Left renal pelvis (tissue), 4 donors: ENCODE data around the gene SNRNP70. TPM values are rescaled to one million over a fixed set of nuclear protein-coding genes. Genes with fewer than 3 reads are reported as not detected.

Experiments
- DNase-seq, 4 donors: peaks; one replicate each; pipeline ENCODE4 v3.0.0-alpha.2; 2013; ENCODE audit warnings: low read depth in 4 of 4, low spot score in 3 of 4
- polyA plus RNA-seq, 4 donors: library from polyadenylated mRNA; unstranded; fragments of 120-200 nt; gene quantifications; one replicate each; pipeline ENCODE4 v1.2.1, GENCODE V29; 2013; ENCODE audit not compliant: insufficient read length in 4 of 4

SNRNP70 gene
- polyA plus RNA-seq, 4 donors = 254 to 427 (median 319) TPM

- no peak for DNase-seq
Observed at GRCh38 chr19:49097453-49098288, 12.4 kb downstream of the SNRNP70 start.

GRCh38 chr19:49098795-49099194, 13.5 kb downstream of the SNRNP70 start:
- DNase-seq = no peak

GRCh38 chr19:49101160-49101559, 15.9 kb downstream of the SNRNP70 start:
- no peak for DNase-seq

- DNase-seq = no peak
Observed at GRCh38 chr19:49102303-49102702, 17.1 kb downstream of the SNRNP70 start.

- DNase-seq = no peak
Observed at GRCh38 chr19:49103331-49104085, 18.3 kb downstream of the SNRNP70 start.

- no peak for DNase-seq
Observed at GRCh38 chr19:49104229-49104864, 19.1 kb downstream of the SNRNP70 start.

- no peak for DNase-seq
Observed at GRCh38 chr19:49106648-49107135, 21.4 kb downstream of the SNRNP70 start.

- no peak for DNase-seq
Observed at GRCh38 chr19:49107625-49108459, 22.6 kb downstream of the SNRNP70 start.

- DNase-seq = no peak
Observed at GRCh38 chr19:49109051-49109450, 23.8 kb downstream of the SNRNP70 start.

GRCh38 chr19:49109569-49110233, 24.4 kb downstream of the SNRNP70 start:
- DNase-seq = no peak

GRCh38 chr19:49110567-49110966, 25.3 kb downstream of the SNRNP70 start:
- no peak for DNase-seq

- no peak for DNase-seq
Observed at GRCh38 chr19:49111218-49111998, 26.2 kb downstream of the SNRNP70 start.

GRCh38 chr19:49113762-49114629, 28.7 kb downstream of the SNRNP70 start, which contains the start of gene LIN7B:
Gene LIN7B (plus strand): TSS chr19:49114370. CDS start chr19:49114405, 35 bp downstream.
- DNase-seq = no peak

- DNase-seq = no peak
Observed at GRCh38 chr19:49114630-49115363, 29.5 kb downstream of the SNRNP70 start.

GRCh38 chr19:49116544-49116943, 31.3 kb downstream of the SNRNP70 start:
- DNase-seq = no peak

- DNase-seq = no peak
Observed at GRCh38 chr19:49117677-49118564, 32.7 kb downstream of the SNRNP70 start.
